K562 (cell line): Measurements from ENCODE around the gene PKP1. TPM values are rescaled to one million over a fixed set of nuclear protein-coding genes. Genes with fewer than 3 reads are reported as not detected.

Experiments
- ATAC-seq: fragments of 200-7000 bp; cut with Tn5 transposase; 3 replicates; pipeline ENCODE4 v1.9.1; 2020; ENCODE audit warnings: moderate library complexity
- BruUV-seq: library from RNA; stranded (reverse); fragments of 400-500 nt; replicated peaks from 2 replicates; lab custom pipeline; 2021; lab: Mats Ljungman, UMichigan
- CTCF ChIA-PET: fragments of 300-600 bp; formaldehyde crosslinking; extraction: SDS; loops from one replicate; lab custom pipeline; 2021; ENCODE audit warnings: low intra/inter-chr PET ratio; lab: Yijun Ruan, JAX
- POLR2A ChIA-PET: fragments of 300-600, 350-650 bp; sonication (Branson Sonifier 250); formaldehyde crosslinking; extraction: SDS; loops from one replicate; lab custom pipeline; 2021; ENCODE audit warnings: antibody characterized with exemption, inconsistent platforms; lab: Yijun Ruan, JAX
- DNase-seq, 4 experiments: peaks; one replicate each; pipeline versions ENCODE4 v3.0.0 to v3.0.0-alpha.2; 2011 to 2018; ENCODE audit warnings: low spot score in 3 of 4, mixed read lengths in 3 of 4; ENCODE audit errors: extremely low read depth in 1 of 4
- FAIRE-seq: peaks from 2 replicates; lab custom pipeline; 2011; peaks lifted over from hg19 to GRCh38; lab: Jason Lieb, UNC
- H2AFZ ChIP-seq: 2 replicates; pipeline ENCODE4 v1.6.0; 2011; ENCODE audit warnings: low read depth, low read length, control low read depth, inconsistent platforms
- H3K27ac ChIP-seq: fragments of 200-600 bp; 3 replicates; pipeline ENCODE4 v1.8.0; 2011; ENCODE audit warnings: low read depth, mild to moderate bottlenecking, control low read depth, inconsistent platforms, low read length, moderate library complexity, mixed read lengths; ENCODE audit errors: extremely low read depth
- H3K27me3 ChIP-seq, 2 experiments: fragments of 300-600 bp in 1 of 2; 2 replicates in 1 of 2; 3 replicates in 1 of 2; pipeline versions ENCODE4 v1.6.0 to v1.8.0; 2011; ENCODE audit warnings: inconsistent platforms in 2 of 2, low read length in 2 of 2, mild to moderate bottlenecking in 1 of 2, mixed read lengths in 1 of 2, moderate library complexity in 1 of 2; ENCODE audit not compliant: control insufficient read depth in 2 of 2, insufficient read depth in 2 of 2
- H3K36me3 ChIP-seq: fragments of 300-600 bp; 3 replicates; pipeline ENCODE4 v1.8.0; 2011; ENCODE audit warnings: mild to moderate bottlenecking, low read length, inconsistent platforms; ENCODE audit not compliant: control insufficient read depth, insufficient read depth
- H3K4me1 ChIP-seq, 2 experiments: fragments of 200-600 bp in 1 of 2; replicated peaks in 1 of 2; 2 replicates in 1 of 2; 3 replicates in 1 of 2; pipeline versions ENCODE4 v1.5.1 to v1.8.0; 2011; ENCODE audit warnings: inconsistent platforms in 2 of 2, low read length in 2 of 2, mild to moderate bottlenecking in 1 of 2, mixed read lengths in 1 of 2, moderate library complexity in 1 of 2; ENCODE audit not compliant: control insufficient read depth in 2 of 2, insufficient read depth in 2 of 2
- H3K4me2 ChIP-seq: 2 replicates; pipeline ENCODE4 v1.6.1; 2011; ENCODE audit warnings: low read length, control low read depth, inconsistent platforms, mixed read lengths; ENCODE audit not compliant: insufficient read depth
- H3K4me3 ChIP-seq: fragments of 200-600 bp; sonication (generic), shearing (Covaris generic); 2 replicates; pipeline ENCODE4 v1.5.1; 2016; ENCODE audit warnings: control low read depth, inconsistent platforms
- H3K79me2 ChIP-seq: fragments of 200-600 bp; 3 replicates; pipeline ENCODE4 v1.8.0; 2011; ENCODE audit warnings: low read length, inconsistent platforms; ENCODE audit not compliant: control insufficient read depth, insufficient read depth
- H3K9ac ChIP-seq, 2 experiments: 2 replicates each; pipeline versions ENCODE4 v1.6.0 to v1.6.1; 2011; ENCODE audit warnings: low read depth in 2 of 2, low read length in 2 of 2, control low read depth in 1 of 2, inconsistent platforms in 1 of 2, mild to moderate bottlenecking in 1 of 2, mixed read lengths in 1 of 2; ENCODE audit not compliant: insufficient read depth in 1 of 2
- H3K9me1 ChIP-seq: one replicate; pipeline ENCODE4 v1.6.0; 2011; ENCODE audit warnings: inconsistent platforms, mild to moderate bottlenecking, low read length, moderate library complexity; ENCODE audit not compliant: control insufficient read depth, insufficient read depth
- H3K9me3 ChIP-seq: replicated peaks from 2 replicates; pipeline ENCODE4 v1.5.1; 2011; ENCODE audit warnings: low read depth, low read length, inconsistent platforms; ENCODE audit not compliant: control insufficient read depth, insufficient read depth
- H4K20me1 ChIP-seq: replicated peaks from 2 replicates; pipeline ENCODE4 v1.6.1; 2011; ENCODE audit warnings: low read length, inconsistent platforms, mixed read lengths; ENCODE audit not compliant: control insufficient read depth, insufficient read depth
- FUS ChIP-seq: fragments of 200-400 bp; formaldehyde crosslinking; optimal IDR thresholded peaks from 2 replicates; pipeline ENCODE3; 2017; ENCODE audit warnings: low read depth, low read length
- NCOA2 ChIP-seq, 2 experiments: fragments of 450-650 bp; IDR thresholded peaks; 2 replicates each; pipeline ENCODE4 v1.6.1; 2018; ENCODE audit warnings: mild to moderate bottlenecking in 2 of 2, moderate library complexity in 1 of 2; ENCODE audit not compliant: partially characterized antibody in 2 of 2
- NFYB ChIP-seq: IDR thresholded peaks from 2 replicates; pipeline ENCODE4 v1.6.1; 2011; ENCODE audit warnings: mild to moderate bottlenecking, moderate library complexity; ENCODE audit not compliant: insufficient read length; ENCODE audit errors: extremely low read depth
- NR4A1 ChIP-seq, 2 experiments: fragments of 250-450 bp in 1 of 2; fragments of 450-650 bp in 1 of 2; sonication (Bioruptor Pico) in 1 of 2; IDR thresholded peaks; 2 replicates each; pipeline versions ENCODE4 v1.4.0 to v1.6.1; 2016 to 2020; ENCODE audit warnings: mild to moderate bottlenecking in 2 of 2, missing compliant biosample characterization in 1 of 2, missing genetic modification characterization in 1 of 2, moderate library complexity in 1 of 2
- SMAD1 ChIP-seq: fragments of 150-350 bp; IDR thresholded peaks from 2 replicates; pipeline ENCODE4 v1.6.1; 2014; ENCODE audit warnings: low read length, low read depth; ENCODE audit not compliant: partially characterized antibody
- WGBS: fragments of 100-300 bp; shearing (Covaris generic); methylation state at CpG from one replicate; pipeline ENCODE4 v1.1.6; 2016; ENCODE audit warnings: low coverage, mixed read lengths; ENCODE audit not compliant: insufficient coverage; ENCODE audit errors: missing lambda C conversion rate; 5-methylcytosine and 5-hydroxymethylcytosine counted together
- in situ Hi-C: fragments of 300-500 bp; cut with MboI; formaldehyde crosslinking; loops from 4 replicates; pipeline ENCODE4 v1.15.0; 2018; ENCODE audit warnings: inconsistent platforms, mixed read lengths
- intact Hi-C: fragments of 100-400 bp; cut with micrococcal nuclease; formaldehyde crosslinking; loops from 2 replicates; pipeline ENCODE4 v1.14.2; 2022
- polyA plus RNA-seq, 8 experiments: library from polyadenylated mRNA; depleted of rRNA in 4 of 8; stranded (reverse) in 5 of 8; unstranded in 3 of 8; fragments of >200 nt; fragmentation: Nextera tagmentation in 2 of 8; fragmentation: Illumina TruSeq in 1 of 8; extraction: Ambion mirVana in 2 of 8; extraction: Trizol in 1 of 8; gene quantifications; 2 replicates each; pipeline versions ENCODE4 v1.2.1 to v1.2.3, GENCODE V29; 2011 to 2014; ENCODE audit warnings: inconsistent platforms in 1 of 8, missing spikeins in 1 of 8
- total RNA-seq, 7 experiments: library from RNA; depleted of rRNA in 6 of 7; stranded (reverse); fragments of >200 nt in 6 of 7; fragmentation: Illumina TruSeq in 2 of 7; extraction: Trizol in 2 of 7; gene quantifications; 2 replicates each; pipeline versions ENCODE4 v1.2.1 to v1.2.3, GENCODE V29; 2011 to 2021; ENCODE audit warnings: low replicate concordance in 1 of 7
- TF ChIP-seq, protein P1 (sequence below): fragments of 250-450 bp; sonication (Bioruptor Pico); IDR thresholded peaks from 2 replicates; pipeline ENCODE4 v1.4.0; 2020; ENCODE audit warnings: borderline replicate concordance
- TF ChIP-seq, protein P2 (sequence below): fragments of 250-450 bp; sonication (Bioruptor Pico); IDR thresholded peaks from 2 replicates; pipeline ENCODE4 v1.5.0; 2020; ENCODE audit warnings: mild to moderate bottlenecking

PKP1 gene
- total and polyA plus RNA-seq, 9 of the 15 experiments (the other 6 are each of a cell fraction or from before 2014, with no cell fraction given) = not detected

DNA sequence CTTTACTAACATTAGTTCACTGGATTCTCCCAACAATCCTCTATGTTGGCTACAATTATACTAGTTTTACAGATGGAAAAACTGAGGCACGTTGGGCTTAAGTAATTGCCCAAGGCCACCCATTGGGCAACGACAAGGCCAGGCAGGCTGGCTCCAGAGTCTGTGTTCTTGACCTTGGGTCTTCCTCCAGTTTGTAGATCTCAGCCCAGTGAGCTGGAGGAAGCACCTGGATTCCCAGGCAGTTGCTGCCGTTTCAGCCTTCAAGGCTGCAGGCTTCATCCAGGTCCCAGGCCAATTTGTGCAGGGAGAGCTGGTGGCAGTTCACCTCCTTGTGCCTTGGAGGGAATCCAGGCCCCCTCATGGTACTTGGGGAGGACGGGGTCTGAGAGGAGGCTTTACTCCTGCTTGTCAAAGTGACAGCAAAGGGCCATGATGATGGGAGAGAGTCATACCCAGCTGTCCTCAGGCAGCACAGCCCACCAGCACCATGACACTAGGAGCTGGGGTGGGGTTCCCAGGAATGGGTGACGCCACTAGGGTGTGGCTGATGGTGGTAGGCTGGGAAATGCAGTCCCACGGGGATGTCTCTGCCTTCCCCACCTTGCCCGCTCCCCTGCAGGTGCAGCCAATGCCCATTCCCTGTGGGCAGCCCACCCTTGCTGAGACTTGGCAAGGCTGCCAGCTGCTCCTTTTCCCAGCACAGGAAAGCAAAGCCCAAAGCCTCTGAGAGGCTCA lies 27.1 kb downstream of the PKP1 start:
- Histone ChIP-seq H3K79me2 (no peaks in the 10 kb centered on the region), H4K20me1 (peaks cover 24% of the 10 kb centered on the region), H3K4me3 (no peak overlapping the region), H2AFZ (no peak overlapping the region), H3K4me2 (no peak overlapping the region), H3K9me3 (no peaks in the 10 kb centered on the region), H3K27ac (no peak overlapping the region), H3K9me1 (no peaks in the 10 kb centered on the region), H3K9ac (no peak overlapping the region), H3K4me1 (peaks cover 0 to 6% of the 10 kb centered on the region in 2 experiments; a peak in 2 of 5 replicates), H3K27me3 (peaks cover 25 to 92% of the 10 kb centered on the region in 2 experiments; a peak in 4 of 5 replicates), H3K36me3 (no peaks in the 10 kb centered on the region)
- no TSS peak for BruUV-seq
- no peak for TF ChIP-seq NR4A1 (CRISPR knock-in tag; IDR thresholded peaks at IDR 0.05)
- no peak for TF ChIP-seq NR4A1 (tag; IDR thresholded peaks at IDR 0.05)
- TF ChIP-seq FUS = no peak
- no peak for TF ChIP-seq NFYB
- TF ChIP-seq, protein P1, sequence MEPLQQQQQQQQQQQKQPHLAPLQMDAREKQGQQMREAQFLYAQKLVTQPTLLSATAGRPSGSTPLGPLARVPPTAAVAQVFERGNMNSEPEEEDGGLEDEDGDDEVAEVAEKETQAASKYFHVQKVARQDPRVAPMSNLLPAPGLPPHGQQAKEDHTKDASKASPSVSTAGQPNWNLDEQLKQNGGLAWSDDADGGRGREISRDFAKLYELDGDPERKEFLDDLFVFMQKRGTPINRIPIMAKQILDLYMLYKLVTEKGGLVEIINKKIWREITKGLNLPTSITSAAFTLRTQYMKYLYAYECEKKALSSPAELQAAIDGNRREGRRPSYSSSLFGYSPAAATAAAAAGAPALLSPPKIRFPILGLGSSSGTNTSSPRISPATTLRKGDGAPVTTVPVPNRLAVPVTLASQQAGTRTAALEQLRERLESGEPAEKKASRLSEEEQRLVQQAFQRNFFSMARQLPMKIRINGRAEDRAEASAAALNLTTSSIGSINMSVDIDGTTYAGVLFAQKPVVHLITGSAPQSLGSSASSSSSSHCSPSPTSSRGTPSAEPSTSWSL (CRISPR knock-in tag) = no peak
- no peak for TF ChIP-seq SMAD1
- TF ChIP-seq, protein P2, sequence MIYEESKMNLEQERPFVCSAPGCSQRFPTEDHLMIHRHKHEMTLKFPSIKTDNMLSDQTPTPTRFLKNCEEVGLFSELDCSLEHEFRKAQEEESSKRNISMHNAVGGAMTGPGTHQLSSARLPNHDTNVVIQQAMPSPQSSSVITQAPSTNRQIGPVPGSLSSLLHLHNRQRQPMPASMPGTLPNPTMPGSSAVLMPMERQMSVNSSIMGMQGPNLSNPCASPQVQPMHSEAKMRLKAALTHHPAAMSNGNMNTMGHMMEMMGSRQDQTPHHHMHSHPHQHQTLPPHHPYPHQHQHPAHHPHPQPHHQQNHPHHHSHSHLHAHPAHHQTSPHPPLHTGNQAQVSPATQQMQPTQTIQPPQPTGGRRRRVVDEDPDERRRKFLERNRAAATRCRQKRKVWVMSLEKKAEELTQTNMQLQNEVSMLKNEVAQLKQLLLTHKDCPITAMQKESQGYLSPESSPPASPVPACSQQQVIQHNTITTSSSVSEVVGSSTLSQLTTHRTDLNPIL (CRISPR knock-in tag) = no peak
- TF ChIP-seq NCOA2 (IDR thresholded peaks at IDR 0.05; ENCODE audit: partially characterized antibody in 2 of 2) = no peak
- ChIA-PET CTCF (no interaction called here), POLR2A (no interaction called here)
- FAIRE-seq (no peak), DNase-seq (no peak), ATAC-seq (no peak)
- in situ Hi-C loops = no loop called here
- intact Hi-C loops = no loop called here
- WGBS = 2% methylated on average over 7 of the region's 7 CpGs
